ENCODE results near the gene FNIP2.

- no peak for TF ChIP-seq CTCF (conservative IDR thresholded peaks at IDR 0.05; ENCODE audit: low read depth, low read length)
- TF ChIP-seq EZH2phosphoT487 (IDR thresholded peaks at IDR 0.05; ENCODE audit: borderline replicate concordance, low read length) = no peak
Observed at GRCh38 chr4:158811216-158811540, 42.4 kb downstream of the FNIP2 start.

All from PC-3 (cell line).